ENCODE results near the gene NAALADL2.

GRCh38 chr3:174957081-174957480, 97.9 kb downstream of the NAALADL2 start:
- TF ChIP-seq CTCF (IDR thresholded peaks at IDR 0.05) = no peak
- no peak for TF ChIP-seq EP300 (IDR thresholded peaks at IDR 0.05)
- TF ChIP-seq POLR2A (IDR thresholded peaks at IDR 0.05) = no peak
